Keratinocyte (primary cell): ENCODE results near the gene SCTR. TPM values are rescaled to one million over a fixed set of nuclear protein-coding genes. Genes with fewer than 3 reads are reported as not detected.

ENCODE experiments used
- DNase-seq: peaks from one replicate; pipeline ENCODE4 v3.0.0-alpha.2; 2011; ENCODE audit warnings: low read depth, missing footprints, low spot score
- FAIRE-seq: peaks from 2 replicates; lab custom pipeline; 2011; peaks lifted over from hg19 to GRCh38; lab: Jason Lieb, UNC
- H2AFZ ChIP-seq: 2 replicates; pipeline ENCODE4 v1.6.0; 2012; ENCODE audit warnings: low read length, control low read depth, inconsistent platforms; ENCODE audit not compliant: control insufficient read depth
- H3K27ac ChIP-seq: 2 replicates; pipeline ENCODE4 v1.5.1; 2011; ENCODE audit warnings: low read length; ENCODE audit not compliant: control insufficient read depth, insufficient read depth
- H3K27me3 ChIP-seq: 3 replicates; pipeline ENCODE4 v1.6.0; 2011; ENCODE audit warnings: low read length; ENCODE audit not compliant: control insufficient read depth, insufficient read depth; ENCODE audit errors: extremely low read depth
- H3K36me3 ChIP-seq, 2 experiments: 2 replicates in 1 of 2; 3 replicates in 1 of 2; pipeline ENCODE4 v1.5.1; 2011; ENCODE audit warnings: low read length in 2 of 2, mild to moderate bottlenecking in 1 of 2; ENCODE audit not compliant: control insufficient read depth in 2 of 2, insufficient read depth in 2 of 2; ENCODE audit errors: extremely low read depth in 1 of 2
- H3K4me1 ChIP-seq: 3 replicates; pipeline ENCODE4 v1.5.1; 2011; ENCODE audit warnings: low read length; ENCODE audit not compliant: control insufficient read depth, insufficient read depth; ENCODE audit errors: extremely low read depth
- H3K4me2 ChIP-seq: 3 replicates; pipeline ENCODE4 v1.6.0; 2011; ENCODE audit warnings: low read depth, low read length; ENCODE audit not compliant: control insufficient read depth, insufficient read depth; ENCODE audit errors: extremely low read depth
- H3K4me3 ChIP-seq, 3 experiments: fragments of 200-600 bp in 1 of 3; sonication (generic) in 1 of 3; 2 replicates in 2 of 3; 3 replicates in 1 of 3; pipeline ENCODE4 v1.5.1; 2011 to 2016; ENCODE audit warnings: low read length in 3 of 3, mild to moderate bottlenecking in 3 of 3, control low read depth in 2 of 3, inconsistent platforms in 1 of 3, low read depth in 1 of 3, mixed read lengths in 1 of 3, mixed run types in 1 of 3, moderate library complexity in 1 of 3; ENCODE audit not compliant: control insufficient read depth in 2 of 3, insufficient read depth in 2 of 3; ENCODE audit errors: extremely low read depth in 1 of 3
- H3K79me2 ChIP-seq: 2 replicates; pipeline ENCODE4 v1.6.0; 2012; ENCODE audit warnings: low read length; ENCODE audit not compliant: control insufficient read depth, insufficient read depth
- H3K9ac ChIP-seq: 3 replicates; pipeline ENCODE4 v1.6.0; 2011; ENCODE audit warnings: low read length; ENCODE audit not compliant: control insufficient read depth, insufficient read depth; ENCODE audit errors: extremely low read depth
- H3K9me1 ChIP-seq: 3 replicates; pipeline ENCODE4 v1.6.0; 2011; ENCODE audit warnings: low read length; ENCODE audit not compliant: control insufficient read depth, insufficient read depth; ENCODE audit errors: extremely low read depth
- H3K9me3 ChIP-seq: 2 replicates; pipeline ENCODE4 v1.5.1; 2012; ENCODE audit warnings: low read depth, low read length; ENCODE audit not compliant: control insufficient read depth
- H4K20me1 ChIP-seq: 3 replicates; pipeline ENCODE4 v1.6.0; 2011; ENCODE audit warnings: low read length; ENCODE audit not compliant: control insufficient read depth, insufficient read depth; ENCODE audit errors: extremely low read depth
- CTCF ChIP-seq, 3 experiments: IDR thresholded peaks in 1 of 3; conservative IDR thresholded peaks in 1 of 3; optimal IDR thresholded peaks in 1 of 3; 2 replicates in 2 of 3; 3 replicates in 1 of 3; pipeline versions ENCODE3 to v1.5.1; 2011; ENCODE audit warnings: low read length in 3 of 3, mild to moderate bottlenecking in 3 of 3, moderate library complexity in 2 of 3, control low read depth in 1 of 3, inconsistent platforms in 1 of 3; ENCODE audit not compliant: insufficient read depth in 2 of 3; ENCODE audit errors: extremely low read depth in 1 of 3
- EZH2 ChIP-seq: IDR thresholded peaks from one replicate; pipeline ENCODE4 v1.6.1; 2012; ENCODE audit warnings: inconsistent platforms, mild to moderate bottlenecking, low read length, moderate library complexity
- dilution Hi-C: fragments of 300-500 bp; cut with MboI; formaldehyde crosslinking; loops from one replicate; pipeline ENCODE4 v1.7.0; 2020; ENCODE audit warnings: low sequenced_read_pairs; ENCODE audit not compliant: extremely low pct_ligation_motif_present
- polyA minus RNA-seq, 3 experiments: library from RNA; depleted of rRNA, polyadenylated mRNA; stranded (reverse); fragments of >200 nt; gene quantifications; 1 replicate in 1 of 3; 2 replicates in 1 of 3; 3 replicates in 1 of 3; pipeline ENCODE4 v1.2.3, GENCODE V29; 2011
- polyA plus RNA-seq, 5 experiments: library from polyadenylated mRNA; depleted of rRNA in 3 of 5; stranded (reverse) in 3 of 5; stranded (forward) in 1 of 5; unstranded in 1 of 5; fragments of >200 nt; gene quantifications; 1 replicate in 1 of 5; 2 replicates in 3 of 5; 3 replicates in 1 of 5; pipeline versions ENCODE4 v1.2.1 to v1.2.3, GENCODE V29; 2011 to 2012; ENCODE audit warnings: missing spikeins in 2 of 5, low read depth in 1 of 5, low replicate concordance in 1 of 5

Gene SCTR
- polyA plus RNA-seq = not detected in 3 replicates
- polyA plus RNA-seq (2011; ENCODE audit: low read depth) = not detected
- polyA plus RNA-seq (2011; cell fraction: cytosol; rRNA removed) = not detected in 2 replicates
- polyA plus RNA-seq (2011; cell fraction: nucleus; rRNA removed) = not detected in 2 replicates
- polyA plus RNA-seq (2012; ENCODE audit: low replicate concordance) = not detected in 2 replicates
- polyA minus RNA-seq = not detected in 3 replicates
- not detected for polyA minus RNA-seq (2011; cell fraction: cytosol; rRNA and poly(A)+ RNA removed)
- polyA minus RNA-seq (2011; cell fraction: nucleus; rRNA and poly(A)+ RNA removed) = not detected in 2 replicates

DNA sequence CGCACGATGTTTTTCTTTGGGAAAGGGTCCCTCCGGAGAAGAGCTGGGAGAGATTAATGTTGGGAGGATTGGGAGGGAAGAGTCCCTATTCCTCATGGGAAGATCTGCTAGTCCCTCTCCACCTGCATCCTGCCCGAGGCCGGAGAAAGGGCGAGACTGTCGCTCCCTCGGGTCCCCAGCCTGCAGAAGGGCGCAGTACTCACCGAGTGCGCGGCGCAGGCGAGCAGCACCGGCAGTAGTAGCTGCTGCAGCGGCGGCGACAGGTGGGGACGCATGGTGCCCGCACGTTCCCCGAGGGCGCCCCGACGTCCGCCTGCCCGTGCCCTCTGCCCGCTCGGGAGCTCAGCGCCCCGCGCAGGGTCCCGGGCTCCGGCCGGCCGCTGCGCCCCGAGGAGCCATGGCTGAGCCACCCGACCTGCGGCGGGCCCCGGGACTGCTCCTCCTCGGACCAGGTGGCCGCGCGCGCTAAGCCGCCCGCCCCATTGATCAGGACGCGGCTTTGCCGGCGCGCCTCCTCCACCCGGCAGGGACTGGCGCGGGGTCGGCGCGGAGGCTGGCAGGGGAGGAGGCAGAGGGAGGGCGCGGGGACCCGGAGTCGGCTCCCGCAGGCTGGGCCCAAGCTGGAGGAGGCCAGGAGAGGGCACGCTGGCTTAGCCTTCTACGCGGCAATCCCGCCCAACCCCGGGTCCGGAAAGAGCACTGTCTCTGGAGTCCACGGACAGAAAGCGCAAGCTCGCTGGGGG, at the start of gene SCTR:
SCTR (minus strand) TSS at position 532 of the 743 bp plus-strand sequence; CDS start at position 275, 257 bp downstream.
- Histone ChIP-seq H3K4me1 (no peaks in the 10 kb centered on the region), H3K4me3 (no peak within 1 kb of the TSS), H3K9me1 (no peaks in the 10 kb centered on the region), H3K9ac (no peak within 1 kb of the TSS), H3K79me2 (no peaks in the 10 kb centered on the region), H3K36me3 (no peaks in the 10 kb centered on the region), H3K9me3 (no peaks in the 10 kb centered on the region), H3K4me2 (no peak within 1 kb of the TSS), H4K20me1 (no peaks in the 10 kb centered on the region), H2AFZ (no peak within 1 kb of the TSS), H3K27me3 (peaks cover 37% of the 10 kb centered on the region), H3K27ac (no peak within 1 kb of the TSS)
- dilution Hi-C loops = no loop called here
- FAIRE-seq (no peak), DNase-seq (no peak)
- TF ChIP-seq EZH2 = peak; percentile 88
- no peak for TF ChIP-seq CTCF (optimal IDR thresholded peaks at IDR 0.05 in 1 of 3, IDR thresholded peaks at IDR 0.05 in 1 of 3, conservative IDR thresholded peaks at IDR 0.05 in 1 of 3; ENCODE audit: extremely low read depth in 1 of 3, insufficient read depth in 2 of 3, low read length in 3 of 3)

DNA sequence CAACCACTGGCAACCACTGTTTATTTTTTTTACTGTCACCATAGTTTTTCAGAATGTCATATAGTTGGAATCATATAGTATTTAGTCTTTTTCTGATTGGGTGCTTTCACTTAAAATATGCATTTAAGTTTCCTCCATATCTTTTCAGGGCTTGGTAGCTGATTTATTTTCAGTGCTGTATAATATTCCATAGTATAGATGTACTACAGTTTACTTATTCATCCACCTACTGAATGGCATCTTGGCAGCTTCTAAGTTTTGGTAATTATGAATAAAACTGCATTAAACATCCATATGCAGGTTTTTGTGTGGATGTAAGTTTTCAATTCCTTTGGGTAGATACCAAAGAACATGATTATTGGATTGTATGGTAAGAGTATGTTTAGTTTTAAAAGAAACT, 43.0 kb upstream of the SCTR start:
- Histone ChIP-seq H3K79me2 (no peaks in the 10 kb centered on the region), H3K27me3 (peaks cover under 1% of the 10 kb centered on the region), H3K9ac (no peak overlapping the region), H3K4me2 (no peak overlapping the region), H3K4me1 (no peaks in the 10 kb centered on the region), H2AFZ (no peak overlapping the region), H3K9me3 (no peaks in the 10 kb centered on the region), H4K20me1 (no peaks in the 10 kb centered on the region), H3K27ac (no peak overlapping the region), H3K4me3 (no peak overlapping the region), H3K9me1 (no peaks in the 10 kb centered on the region), H3K36me3 (no peaks in the 10 kb centered on the region)
- TF ChIP-seq CTCF (optimal IDR thresholded peaks at IDR 0.05 in 1 of 3, IDR thresholded peaks at IDR 0.05 in 1 of 3, conservative IDR thresholded peaks at IDR 0.05 in 1 of 3; ENCODE audit: extremely low read depth in 1 of 3, insufficient read depth in 2 of 3, low read length in 3 of 3) (no peak), EZH2 (no peak)
- FAIRE-seq (no peak), DNase-seq (no peak)
- dilution Hi-C loops = no loop called here
